ENCODE results near the gene NT5C3B. TPM values are rescaled to one million over a fixed set of nuclear protein-coding genes. Genes with fewer than 3 reads are reported as not detected.
"Not testable (repeated sequence)": the region's sequence is repeated elsewhere in the genome, so short reads cannot be mapped to it uniquely, and the experiment has no call there.

The NT5C3B gene
- total RNA-seq, 1 donor from 2014 or later, result 43.6 TPM

GRCh38 chr17:41784207-41784744 is 51.8 kb downstream of the NT5C3B start:
- no peak for DNase-seq

- DNase-seq, result no peak
Measured at GRCh38 chr17:41782142-41782541, 53.9 kb downstream of the NT5C3B start.

GRCh38 chr17:41781404-41782110 is 54.5 kb downstream of the NT5C3B start:
- no peak for DNase-seq

- DNase-seq, result no peak
Measured at GRCh38 chr17:41779954-41780353, 56.1 kb downstream of the NT5C3B start.

DNA sequence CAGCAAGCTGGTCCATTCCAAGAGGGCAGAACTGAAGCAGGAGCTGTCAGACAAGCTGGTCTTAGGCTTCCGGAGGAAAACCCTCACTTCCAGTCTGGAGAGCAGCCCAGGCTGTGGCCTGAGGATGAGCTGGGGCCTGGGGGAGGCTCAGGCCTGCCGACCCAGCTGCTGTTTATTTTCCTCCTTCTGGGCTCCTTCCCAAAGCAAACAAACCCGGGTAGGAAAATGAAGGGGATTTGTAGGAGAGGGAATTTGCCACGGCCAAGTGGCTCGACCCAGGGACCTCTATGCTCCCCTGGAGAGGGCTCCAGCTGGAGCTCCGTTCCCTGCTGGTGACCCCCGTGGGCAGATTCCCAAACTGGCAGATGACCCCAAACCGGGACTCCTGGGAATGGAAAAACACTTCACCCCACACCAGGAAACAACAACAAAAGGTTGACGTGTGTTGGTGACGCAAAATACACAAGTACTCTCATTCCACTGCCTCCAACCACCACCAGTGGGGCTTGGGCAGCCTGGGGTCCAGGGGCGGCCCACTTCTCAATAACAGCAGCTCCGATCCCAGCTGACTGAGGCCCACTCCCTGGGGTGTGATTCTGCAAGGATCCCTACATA is 58.4 kb downstream of the NT5C3B start:
- DNase-seq, result peak; percentile 73

- DNase-seq, result no peak
Measured at GRCh38 chr17:41777157-41777573, 58.9 kb downstream of the NT5C3B start.

GRCh38 chr17:41776262-41776900 is 59.7 kb downstream of the NT5C3B start:
- DNase-seq, result not testable (repeated sequence)

GRCh38 chr17:41775394-41776226 is 60.4 kb downstream of the NT5C3B start:
- no peak for DNase-seq

Small RNAs within 50 kb of the gene (small RNA-seq; reads per million reads assigned to genes)
- not detected for gene AC125257.2 (ENCODE audit: low replicate concordance)

Other genes starting within 250 kb of the NT5C3B start
- 763 TPM for gene KRT14, start 249.3 kb downstream of the NT5C3B start, total RNA-seq
- gene KRT16, start 223.5 kb downstream of the NT5C3B start, total RNA-seq, result 142 TPM
- 1,205 TPM for gene KRT17, start 211.7 kb downstream of the NT5C3B start, total RNA-seq
- 136 TPM for gene EIF1, start 147.3 kb downstream of the NT5C3B start, total RNA-seq
- not detected for gene GAST, start 123.9 kb downstream of the NT5C3B start, total RNA-seq
- gene HAP1, start 101.6 kb downstream of the NT5C3B start, total RNA-seq, result 0.49 TPM
- gene JUP, start 49.5 kb downstream of the NT5C3B start, total RNA-seq, result 163 TPM
- 27.9 TPM for gene P3H4, start 24.3 kb downstream of the NT5C3B start, total RNA-seq
- 97.2 TPM for gene FKBP10, start 23.2 kb downstream of the NT5C3B start, total RNA-seq
- 0.20 TPM for gene KLHL10, start 1.6 kb upstream of the NT5C3B start, total RNA-seq
- gene KLHL11, start 29.2 kb upstream of the NT5C3B start, total RNA-seq, result 25.8 TPM
- 106 TPM for gene ACLY, start 82.7 kb upstream of the NT5C3B start, total RNA-seq
- gene ODAD4, start 94.4 kb upstream of the NT5C3B start, total RNA-seq, result 0.89 TPM
- 34.0 TPM for gene CNP, start 130.6 kb upstream of the NT5C3B start, total RNA-seq
- gene DNAJC7, start 181.2 kb upstream of the NT5C3B start, total RNA-seq, result 74.8 TPM
- 21.5 TPM for gene NKIRAS2, start 183.9 kb upstream of the NT5C3B start, total RNA-seq
- 1.8 TPM for gene C17orf113, start 214.4 kb upstream of the NT5C3B start, total RNA-seq